ENCODE measurements around the gene ALKBH7. TPM values are rescaled to one million over a fixed set of nuclear protein-coding genes. Genes with fewer than 3 reads are reported as not detected.

ALKBH7 gene
- total and polyA plus RNA-seq, 10 of the 15 experiments (the other 5 are each of a cell fraction or from before 2014, with no cell fraction given) = 0.31 to 82.5 (median 37.6) TPM

DNA sequence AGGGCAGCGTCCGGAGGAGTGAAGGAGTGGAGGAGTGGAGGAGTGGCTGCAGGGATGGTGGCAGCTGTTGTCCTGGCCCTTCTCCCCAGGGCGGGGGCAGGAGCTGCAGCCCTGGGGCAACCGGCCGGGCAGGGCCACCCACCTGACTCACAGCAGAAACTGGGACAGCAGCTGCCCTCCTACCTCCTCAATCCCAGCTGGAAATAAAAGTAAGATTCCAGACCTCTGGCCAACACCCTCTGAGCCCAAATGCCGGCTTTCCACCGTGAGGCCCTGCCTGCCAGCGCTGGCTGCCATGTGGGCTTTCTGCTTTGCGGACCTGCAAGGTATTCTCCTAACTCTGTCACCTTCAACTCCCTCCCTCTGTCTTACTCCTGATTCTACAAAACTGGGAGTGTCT lies 14.6 kb upstream of the ALKBH7 start:
- FAIRE-seq = no peak
- Histone ChIP-seq H3K27me3 (replicated peaks in 1 of 2; ENCODE audit: control insufficient read depth in 2 of 2, insufficient read depth in 2 of 2, low read length in 1 of 2) (no peaks in the 10 kb centered on the region), H3K9me3 (replicated peaks; ENCODE audit: control insufficient read depth, insufficient read depth, low read length) (no peaks in the 10 kb centered on the region; the same call in 2 of the 3 replicates), H3K4me2 (ENCODE audit: control insufficient read depth, insufficient read depth) (no peak overlapping the region), H3K79me2 (ENCODE audit: control insufficient read depth, insufficient read depth, low read length) (peaks cover 15% of the 10 kb centered on the region), H4K20me1 (ENCODE audit: control insufficient read depth, insufficient read depth) (no peaks in the 10 kb centered on the region), H3K36me3 (ENCODE audit: control insufficient read depth in 2 of 2, insufficient read depth in 2 of 2, low read length in 1 of 2) (no peaks in the 10 kb centered on the region), H2AFZ (ENCODE audit: control insufficient read depth, low read depth, low read length) (no peak overlapping the region), H3K4me1 (ENCODE audit: control insufficient read depth, insufficient read depth, low read length) (no peaks in the 10 kb centered on the region), H3K27ac (ENCODE audit: control insufficient read depth, insufficient read depth) (no peak overlapping the region), H3K9ac (ENCODE audit: control insufficient read depth, insufficient read depth, low read length) (no peak overlapping the region), H3K4me3 (no peak overlapping the region)
- no peak for TF ChIP-seq STAT3 (IDR thresholded peaks at IDR 0.05; ENCODE audit: low read depth, low read length)
- no peak for TF ChIP-seq HDAC6 (IDR thresholded peaks at IDR 0.05; ENCODE audit: unreplicated experiment)
- TF ChIP-seq, protein P1, sequence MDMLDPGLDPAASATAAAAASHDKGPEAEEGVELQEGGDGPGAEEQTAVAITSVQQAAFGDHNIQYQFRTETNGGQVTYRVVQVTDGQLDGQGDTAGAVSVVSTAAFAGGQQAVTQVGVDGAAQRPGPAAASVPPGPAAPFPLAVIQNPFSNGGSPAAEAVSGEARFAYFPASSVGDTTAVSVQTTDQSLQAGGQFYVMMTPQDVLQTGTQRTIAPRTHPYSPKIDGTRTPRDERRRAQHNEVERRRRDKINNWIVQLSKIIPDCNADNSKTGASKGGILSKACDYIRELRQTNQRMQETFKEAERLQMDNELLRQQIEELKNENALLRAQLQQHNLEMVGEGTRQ (IDR thresholded peaks at IDR 0.05; ENCODE audit: borderline replicate concordance, low read depth, low read length) = no peak
- TF ChIP-seq PML (IDR thresholded peaks at IDR 0.05; ENCODE audit: low read length) = no peak
- no peak for TF ChIP-seq CEBPB (IDR thresholded peaks at IDR 0.05; ENCODE audit: borderline replicate concordance in 1 of 2, low read depth in 2 of 2, low read length in 2 of 2)
- no peak for TF ChIP-seq BCL11A (IDR thresholded peaks at IDR 0.05; ENCODE audit: low read depth, low read length)
- no peak for TF ChIP-seq LARP7 (IDR thresholded peaks at IDR 0.05)
- TF ChIP-seq GATAD2B (conservative IDR thresholded peaks at IDR 0.05; ENCODE audit: low read depth) = no peak
- no peak for TF ChIP-seq KDM1A (IDR thresholded peaks at IDR 0.05; ENCODE audit: borderline replicate concordance)
- TF ChIP-seq, protein P2, sequence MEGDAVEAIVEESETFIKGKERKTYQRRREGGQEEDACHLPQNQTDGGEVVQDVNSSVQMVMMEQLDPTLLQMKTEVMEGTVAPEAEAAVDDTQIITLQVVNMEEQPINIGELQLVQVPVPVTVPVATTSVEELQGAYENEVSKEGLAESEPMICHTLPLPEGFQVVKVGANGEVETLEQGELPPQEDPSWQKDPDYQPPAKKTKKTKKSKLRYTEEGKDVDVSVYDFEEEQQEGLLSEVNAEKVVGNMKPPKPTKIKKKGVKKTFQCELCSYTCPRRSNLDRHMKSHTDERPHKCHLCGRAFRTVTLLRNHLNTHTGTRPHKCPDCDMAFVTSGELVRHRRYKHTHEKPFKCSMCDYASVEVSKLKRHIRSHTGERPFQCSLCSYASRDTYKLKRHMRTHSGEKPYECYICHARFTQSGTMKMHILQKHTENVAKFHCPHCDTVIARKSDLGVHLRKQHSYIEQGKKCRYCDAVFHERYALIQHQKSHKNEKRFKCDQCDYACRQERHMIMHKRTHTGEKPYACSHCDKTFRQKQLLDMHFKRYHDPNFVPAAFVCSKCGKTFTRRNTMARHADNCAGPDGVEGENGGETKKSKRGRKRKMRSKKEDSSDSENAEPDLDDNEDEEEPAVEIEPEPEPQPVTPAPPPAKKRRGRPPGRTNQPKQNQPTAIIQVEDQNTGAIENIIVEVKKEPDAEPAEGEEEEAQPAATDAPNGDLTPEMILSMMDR (IDR thresholded peaks at IDR 0.05 in 2 of 3, conservative IDR thresholded peaks at IDR 0.05 in 1 of 3; ENCODE audit: control insufficient read depth in 2 of 3, extremely low read depth in 1 of 3, insufficient read depth in 1 of 3, low read depth in 3 of 3, low read length in 3 of 3) = no peak
- no peak for TF ChIP-seq ZNF217 (IDR thresholded peaks at IDR 0.05)
- TF ChIP-seq, protein P3, sequence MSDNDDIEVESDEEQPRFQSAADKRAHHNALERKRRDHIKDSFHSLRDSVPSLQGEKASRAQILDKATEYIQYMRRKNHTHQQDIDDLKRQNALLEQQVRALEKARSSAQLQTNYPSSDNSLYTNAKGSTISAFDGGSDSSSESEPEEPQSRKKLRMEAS (IDR thresholded peaks at IDR 0.05; ENCODE audit: low read depth, low read length) = no peak
- TF ChIP-seq, protein P4, sequence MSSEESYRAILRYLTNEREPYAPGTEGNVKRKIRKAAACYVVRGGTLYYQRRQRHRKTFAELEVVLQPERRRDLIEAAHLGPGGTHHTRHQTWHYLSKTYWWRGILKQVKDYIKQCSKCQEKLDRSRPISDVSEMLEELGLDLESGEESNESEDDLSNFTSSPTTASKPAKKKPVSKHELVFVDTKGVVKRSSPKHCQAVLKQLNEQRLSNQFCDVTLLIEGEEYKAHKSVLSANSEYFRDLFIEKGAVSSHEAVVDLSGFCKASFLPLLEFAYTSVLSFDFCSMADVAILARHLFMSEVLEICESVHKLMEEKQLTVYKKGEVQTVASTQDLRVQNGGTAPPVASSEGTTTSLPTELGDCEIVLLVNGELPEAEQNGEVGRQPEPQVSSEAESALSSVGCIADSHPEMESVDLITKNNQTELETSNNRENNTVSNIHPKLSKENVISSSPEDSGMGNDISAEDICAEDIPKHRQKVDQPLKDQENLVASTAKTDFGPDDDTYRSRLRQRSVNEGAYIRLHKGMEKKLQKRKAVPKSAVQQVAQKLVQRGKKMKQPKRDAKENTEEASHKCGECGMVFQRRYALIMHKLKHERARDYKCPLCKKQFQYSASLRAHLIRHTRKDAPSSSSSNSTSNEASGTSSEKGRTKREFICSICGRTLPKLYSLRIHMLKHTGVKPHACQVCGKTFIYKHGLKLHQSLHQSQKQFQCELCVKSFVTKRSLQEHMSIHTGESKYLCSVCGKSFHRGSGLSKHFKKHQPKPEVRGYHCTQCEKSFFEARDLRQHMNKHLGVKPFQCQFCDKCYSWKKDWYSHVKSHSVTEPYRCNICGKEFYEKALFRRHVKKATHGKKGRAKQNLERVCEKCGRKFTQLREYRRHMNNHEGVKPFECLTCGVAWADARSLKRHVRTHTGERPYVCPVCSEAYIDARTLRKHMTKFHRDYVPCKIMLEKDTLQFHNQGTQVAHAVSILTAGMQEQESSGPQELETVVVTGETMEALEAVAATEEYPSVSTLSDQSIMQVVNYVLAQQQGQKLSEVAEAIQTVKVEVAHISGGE (CRISPR knock-in tag; IDR thresholded peaks at IDR 0.05) = no peak
- TF ChIP-seq ZSCAN29 (IDR thresholded peaks at IDR 0.05) = no peak
- no peak for TF ChIP-seq WRNIP1 (IDR thresholded peaks at IDR 0.05; ENCODE audit: borderline replicate concordance, low read depth, low read length)
- TF ChIP-seq ATF7 (IDR thresholded peaks at IDR 0.05; ENCODE audit: low read depth) = no peak
- TF ChIP-seq, protein P5, sequence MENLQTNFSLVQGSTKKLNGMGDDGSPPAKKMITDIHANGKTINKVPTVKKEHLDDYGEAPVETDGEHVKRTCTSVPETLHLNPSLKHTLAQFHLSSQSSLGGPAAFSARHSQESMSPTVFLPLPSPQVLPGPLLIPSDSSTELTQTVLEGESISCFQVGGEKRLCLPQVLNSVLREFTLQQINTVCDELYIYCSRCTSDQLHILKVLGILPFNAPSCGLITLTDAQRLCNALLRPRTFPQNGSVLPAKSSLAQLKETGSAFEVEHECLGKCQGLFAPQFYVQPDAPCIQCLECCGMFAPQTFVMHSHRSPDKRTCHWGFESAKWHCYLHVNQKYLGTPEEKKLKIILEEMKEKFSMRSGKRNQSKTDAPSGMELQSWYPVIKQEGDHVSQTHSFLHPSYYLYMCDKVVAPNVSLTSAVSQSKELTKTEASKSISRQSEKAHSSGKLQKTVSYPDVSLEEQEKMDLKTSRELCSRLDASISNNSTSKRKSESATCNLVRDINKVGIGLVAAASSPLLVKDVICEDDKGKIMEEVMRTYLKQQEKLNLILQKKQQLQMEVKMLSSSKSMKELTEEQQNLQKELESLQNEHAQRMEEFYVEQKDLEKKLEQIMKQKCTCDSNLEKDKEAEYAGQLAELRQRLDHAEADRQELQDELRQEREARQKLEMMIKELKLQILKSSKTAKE (IDR thresholded peaks at IDR 0.05; ENCODE audit: low read depth, poor library complexity, severe bottlenecking) = no peak
- TF ChIP-seq FOXM1 (IDR thresholded peaks at IDR 0.05; ENCODE audit: low read depth, low read length) = no peak
- in situ Hi-C loops (cut with MboI) (no loop called here), intact Hi-C loops (cut with micrococcal nuclease; ENCODE audit: unreplicated experiment) (no loop called here)
- CTCF ChIA-PET = no interaction called here
- BruUV-seq (replicated peaks) = no TSS peak
- RAD21 ChIA-PET (ENCODE audit: unreplicated experiment) = no interaction called here
- DNase-seq (ENCODE audit: low read depth, low spot score) = no peak
- SMC1A ChIA-PET (ENCODE audit: uncharacterized antibody, unreplicated experiment) = no interaction called here
- POLR2A ChIA-PET = interaction anchor here (0.7 kb wide), 2 partner anchors 15 to 81 kb away, joined by 4 to 6 read pairs; partner anchors contain the start of gene ALKBH7
- WGBS (ENCODE audit: insufficient coverage, insufficient replicate concordance, low lambda C conversion rate, missing lambda C conversion rate) = 84% methylated on average over 9 of the region's 9 CpGs
- no peak for ATAC-seq

Data from GM12878 (cell line).